Measurements from ENCODE around the gene RGPD4. TPM values are rescaled to one million over a fixed set of nuclear protein-coding genes. Genes with fewer than 3 reads are reported as not detected.

Gene RGPD4
- total and polyA plus RNA-seq, 2 of the 8 experiments (the other 6 are each of a cell fraction or from before 2014, with no cell fraction given), result not detected

- FAIRE-seq (no peak), DNase-seq (ENCODE audit: low read depth in 1 of 2, low spot score in 2 of 2) (no peak)
- Histone ChIP-seq H3K9me3 (ENCODE audit: insufficient read depth in 2 of 2, low read depth in 1 of 2, low read length in 1 of 2) (peaks cover 0 to 5% of the 10 kb centered on the region in 2 experiments; a peak in 2 of 4 replicates), H4K5ac (ENCODE audit: insufficient read length, low read depth, low read length) (no peak overlapping the region), H4K20me1 (replicated peaks in 1 of 2; ENCODE audit: control insufficient read depth in 1 of 2, insufficient read depth in 2 of 2, low read length in 2 of 2) (no peaks in the 10 kb centered on the region), H3K79me2 (ENCODE audit: control insufficient read depth in 1 of 2, insufficient read depth in 2 of 2, low read length in 2 of 2) (no peaks in the 10 kb centered on the region), H2BK12ac (ENCODE audit: low read depth, low read length) (no peak overlapping the region), H3K4ac (replicated peaks; ENCODE audit: insufficient read length, low read depth, low read length) (no peak overlapping the region), H2AK5ac (ENCODE audit: low read depth, low read length) (no peak overlapping the region), H3K4me3 (ENCODE audit: extremely low read depth in 1 of 4, insufficient read depth in 2 of 4, low read depth in 3 of 4, low read length in 4 of 4) (no peak overlapping the region), H3K27ac (ENCODE audit: low read depth, low read length) (no peak overlapping the region), H3K4me1 (replicated peaks in 1 of 4; ENCODE audit: control insufficient read depth in 3 of 4, insufficient read depth in 4 of 4, low read length in 3 of 4) (peaks cover 0 to 9% (median 1%) of the 10 kb centered on the region in 4 experiments; a peak in 3 of 7 replicates), H3K27me3 (replicated peaks in 1 of 4; ENCODE audit: control insufficient read depth in 3 of 4, extremely low read depth in 1 of 4, insufficient read depth in 3 of 4, low read length in 3 of 4) (no peaks in the 10 kb centered on the region), H3K4me2 (ENCODE audit: insufficient read depth in 1 of 2, low read depth in 2 of 2, low read length in 2 of 2) (no peak overlapping the region), H3K79me1 (ENCODE audit: low read depth, low read length) (no peaks in the 10 kb centered on the region), H3K36me3 (ENCODE audit: control insufficient read depth in 2 of 4, insufficient read depth in 4 of 4, low read length in 3 of 4) (no peaks in the 10 kb centered on the region), H2BK15ac (ENCODE audit: low read length) (no peak overlapping the region), H3K23ac (ENCODE audit: insufficient read length) (no peak overlapping the region), H4K91ac (replicated peaks; ENCODE audit: insufficient read length, low read length) (no peak overlapping the region), H3K18ac (ENCODE audit: extremely low read depth, low read length) (no peak overlapping the region), H3K56ac (replicated peaks; ENCODE audit: insufficient read length, low read depth, low read length) (no peak overlapping the region), H2BK20ac (ENCODE audit: low read length) (no peak overlapping the region), H3K23me2 (ENCODE audit: low read depth, low read length) (no peaks in the 10 kb centered on the region), H3K14ac (ENCODE audit: insufficient read length) (no peak overlapping the region), H2BK120ac (replicated peaks; ENCODE audit: low read depth, low read length) (no peak overlapping the region), H2AFZ (ENCODE audit: low read length) (no peak overlapping the region), H2BK5ac (ENCODE audit: low read depth, low read length) (no peak overlapping the region), H4K8ac (ENCODE audit: extremely low read depth, insufficient read depth, low read length) (no peak overlapping the region), H3K9ac (replicated peaks in 1 of 4; ENCODE audit: extremely low read depth in 1 of 4, low read depth in 3 of 4, low read length in 3 of 4) (no peak overlapping the region)
- 93% methylated on average over 7 of the region's 7 CpGs; no CpG with 5 or more reads in 1 of the 2 experiments for WGBS, 2 experiments (ENCODE audit: extremely low coverage in 1 of 2, insufficient coverage in 1 of 2, insufficient read length in 1 of 2, insufficient replicate concordance in 2 of 2, low coverage in 1 of 2, low lambda C conversion rate in 2 of 2, missing lambda C conversion rate in 1 of 2)
- POLR2A ChIA-PET (ENCODE audit: partially characterized antibody), result no interaction called here
- no peak for TF ChIP-seq JUN (IDR thresholded peaks at IDR 0.05; ENCODE audit: low read depth, low read length)
- no peak for TF ChIP-seq HDAC6 (IDR thresholded peaks at IDR 0.05; ENCODE audit: low read depth, low read length)
- no peak for TF ChIP-seq BACH1 (IDR thresholded peaks at IDR 0.05; ENCODE audit: low read length)
- TF ChIP-seq JUND (IDR thresholded peaks at IDR 0.05; ENCODE audit: low read length), result no peak
- TF ChIP-seq RBBP5 (IDR thresholded peaks at IDR 0.05; ENCODE audit: borderline replicate concordance, low read depth, low read length), result no peak
- TF ChIP-seq CHD1 (IDR thresholded peaks at IDR 0.05; ENCODE audit: low read depth, low read length), result no peak
- TF ChIP-seq SP4 (IDR thresholded peaks at IDR 0.05; ENCODE audit: low read length), result no peak
- CTCF ChIA-PET (ENCODE audit: partially characterized antibody), result no interaction called here
These were observed 17.7 kb upstream of the RGPD4 start for GRCh38 chr2:107808959-107809358.
